Measurements from ENCODE around the gene FKBP7.

The FKBP7 gene

DNA sequence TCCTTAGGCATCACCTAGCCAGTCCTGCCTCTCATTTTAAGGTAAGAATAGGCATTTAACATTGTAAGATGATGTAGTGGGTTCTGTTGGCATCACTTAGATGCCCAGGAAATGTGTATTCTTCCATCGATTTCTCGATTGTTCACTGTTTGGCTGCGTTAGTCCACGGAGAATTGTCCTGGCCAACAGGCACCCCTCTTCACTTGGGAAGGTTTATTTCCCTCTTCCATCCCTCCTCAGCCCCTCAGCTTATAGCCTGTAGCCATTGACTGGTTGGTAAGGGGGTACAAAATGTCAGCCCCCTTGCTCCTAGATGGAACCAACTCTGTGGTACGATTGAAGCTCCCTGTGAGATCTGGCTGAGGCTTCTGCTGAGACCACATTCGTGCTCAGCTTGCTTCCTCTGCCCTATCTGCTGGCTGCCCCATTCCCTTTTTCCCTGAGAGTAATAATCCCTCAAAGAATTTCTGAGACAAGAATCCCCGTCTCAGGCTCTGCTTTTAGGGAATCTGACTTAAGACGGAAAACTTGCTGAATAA, 45.3 kb upstream of the FKBP7 start:
- H3K4me1 ChIP-seq (ENCODE audit: control insufficient read depth, low read depth, low read length) = no peaks in the 10 kb centered on the region
- DNase-seq = peak; percentile 17

DNA sequence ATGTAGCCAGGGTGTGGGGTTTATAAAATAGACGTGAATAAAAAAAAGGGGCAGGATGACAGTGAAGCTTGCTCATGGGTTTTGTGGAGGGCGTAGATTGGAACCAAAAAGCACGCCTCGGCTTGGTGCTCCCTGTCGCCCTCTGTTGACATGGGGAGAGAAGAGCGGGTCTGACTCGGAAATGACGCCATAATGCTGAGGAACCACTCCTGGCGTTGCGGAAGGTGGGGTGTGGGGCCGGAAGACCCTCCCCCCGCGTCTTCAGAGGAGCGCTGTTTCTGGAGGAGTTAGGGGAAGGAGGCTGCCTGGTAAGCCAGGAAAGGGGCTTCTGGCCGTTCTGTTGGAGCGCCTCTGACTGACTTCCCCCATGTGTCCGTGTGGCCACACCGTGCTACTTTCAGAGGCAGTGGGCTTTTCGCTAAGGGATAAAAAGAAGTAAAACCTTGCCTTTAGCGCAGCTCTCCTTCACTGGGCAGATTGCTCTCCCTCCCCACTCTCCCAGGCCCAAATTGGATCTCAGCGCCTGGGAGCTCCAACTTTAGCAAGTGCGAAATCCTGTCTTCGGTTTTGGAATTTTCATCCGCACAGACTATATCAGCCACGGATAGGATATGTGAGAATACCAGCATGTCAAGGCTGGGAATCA, 44.7 kb upstream of the FKBP7 start:
- Histone ChIP-seq H3K79me2 (ENCODE audit: control insufficient read depth, insufficient read depth, low read length) (peaks cover 15% of the 10 kb centered on the region), H3K56ac (ENCODE audit: low read length) (peak overlapping the region; percentile 96), H2BK15ac (replicated peaks; ENCODE audit: low read depth) (no peak overlapping the region), H2BK120ac (ENCODE audit: low read depth, low read length) (no peak overlapping the region), H3K4me3 (ENCODE audit: low read length) (peak overlapping the region; percentile 85), H3K4ac (ENCODE audit: low read depth, low read length) (no peak overlapping the region), H3K27me3 (ENCODE audit: insufficient read depth, low read length, poor library complexity) (no peaks in the 10 kb centered on the region), H3K9ac (ENCODE audit: low read length) (peak overlapping the region; percentile 94), H3K4me2 (ENCODE audit: low read length) (peak overlapping the region; percentile 58), H2AK5ac (ENCODE audit: low read length) (no peak overlapping the region), H4K8ac (ENCODE audit: low read depth, low read length) (no peak overlapping the region), H3K79me1 (ENCODE audit: low read length) (peaks cover 10% of the 10 kb centered on the region), H3K18ac (ENCODE audit: low read length) (no peak overlapping the region), H3K27ac (ENCODE audit: low read depth, low read length) (no peak overlapping the region), H3K23ac (ENCODE audit: low read length) (no peak overlapping the region), H4K5ac (ENCODE audit: low read length) (no peak overlapping the region), H3K36me3 (ENCODE audit: control insufficient read depth, insufficient read depth, low read length) (no peaks in the 10 kb centered on the region), H2BK5ac (ENCODE audit: low read length) (no peak overlapping the region), H3K4me1 (ENCODE audit: control insufficient read depth, low read depth, low read length) (no peaks in the 10 kb centered on the region)
- WGBS (ENCODE audit: extremely low coverage, insufficient coverage, low lambda C conversion rate) = no CpG with 5 or more reads among the region's 25 CpGs
- DNase-seq = peak; percentile 96

More for the DNA sequence above, 45.3 kb upstream of the FKBP7 start:
- H3K36me3 ChIP-seq (ENCODE audit: control insufficient read depth, insufficient read depth, low read length) = no peaks in the 10 kb centered on the region
- peaks cover 17% of the 10 kb centered on the region for H3K79me2 ChIP-seq (ENCODE audit: control insufficient read depth, insufficient read depth, low read length)
- H3K27me3 ChIP-seq (ENCODE audit: insufficient read depth, low read length, poor library complexity) = no peaks in the 10 kb centered on the region
- no CpG with 5 or more reads among the region's 8 CpGs for WGBS (ENCODE audit: extremely low coverage, insufficient coverage, low lambda C conversion rate)
- no peak overlapping the region for H2BK120ac ChIP-seq (ENCODE audit: low read depth, low read length)
- H3K9ac ChIP-seq (ENCODE audit: low read length) = peak overlapping the region; percentile 94
- no peak overlapping the region for H2BK5ac ChIP-seq (ENCODE audit: low read length)
- no peak overlapping the region for H2BK15ac ChIP-seq (replicated peaks; ENCODE audit: low read depth)
- H2AK5ac ChIP-seq (ENCODE audit: low read length) = no peak overlapping the region
- H3K4me3 ChIP-seq (ENCODE audit: low read length) = peak overlapping the region; percentile 85
- peaks cover 10% of the 10 kb centered on the region for H3K79me1 ChIP-seq (ENCODE audit: low read length)
- H4K8ac ChIP-seq (ENCODE audit: low read depth, low read length) = no peak overlapping the region
- H3K23ac ChIP-seq (ENCODE audit: low read length) = no peak overlapping the region
- H4K5ac ChIP-seq (ENCODE audit: low read length) = no peak overlapping the region
- H3K4ac ChIP-seq (ENCODE audit: low read depth, low read length) = no peak overlapping the region
- no peak overlapping the region for H3K18ac ChIP-seq (ENCODE audit: low read length)
- peak overlapping the region; percentile 96 for H3K56ac ChIP-seq (ENCODE audit: low read length)
- no peak overlapping the region for H3K27ac ChIP-seq (ENCODE audit: low read depth, low read length)
- peak overlapping the region; percentile 58 for H3K4me2 ChIP-seq (ENCODE audit: low read length)

DNA sequence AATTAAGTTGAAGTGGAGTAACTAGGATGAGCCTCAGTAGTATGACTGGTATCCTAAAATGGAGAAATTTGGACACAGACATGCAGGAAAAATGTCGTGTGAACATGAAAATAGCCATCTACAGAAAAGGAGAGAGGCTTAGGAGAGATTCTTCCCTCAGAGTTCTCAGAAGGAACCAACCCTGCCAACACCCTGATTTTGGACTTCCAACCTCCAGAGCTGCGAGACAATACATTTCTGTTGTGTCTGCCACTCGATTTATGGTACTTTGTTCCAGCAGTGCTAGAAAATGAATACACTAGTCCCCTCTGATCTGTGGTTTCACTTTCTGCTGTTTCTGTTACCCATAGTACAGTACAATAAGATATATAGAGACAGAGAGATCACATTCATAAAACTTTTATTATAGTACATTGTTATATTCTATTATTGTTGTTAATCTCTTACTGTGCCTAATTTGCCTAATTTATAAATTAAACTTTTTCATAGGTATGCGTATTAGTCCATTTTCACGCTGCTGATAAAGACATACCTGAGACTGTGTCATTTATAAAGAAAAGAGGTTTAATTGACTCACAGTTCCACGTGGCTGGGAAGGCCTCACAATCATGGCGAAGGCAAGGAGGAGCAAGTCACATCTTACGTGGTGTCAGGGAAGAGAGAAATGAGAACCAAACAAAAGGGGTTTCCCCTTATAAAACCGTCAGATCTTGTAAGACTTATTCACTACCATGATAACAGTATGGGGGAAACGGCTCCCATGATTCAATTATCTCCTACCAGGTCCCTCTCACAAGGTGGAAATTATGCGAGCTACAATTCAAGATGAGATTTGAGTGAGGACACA, 43.1 kb upstream of the FKBP7 start:
- Histone ChIP-seq H3K36me3 (ENCODE audit: control insufficient read depth, insufficient read depth, low read length) (no peaks in the 10 kb centered on the region), H3K9ac (ENCODE audit: low read length) (no peak overlapping the region), H3K4me1 (ENCODE audit: control insufficient read depth, low read depth, low read length) (no peaks in the 10 kb centered on the region), H2BK15ac (replicated peaks; ENCODE audit: low read depth) (no peak overlapping the region), H3K18ac (ENCODE audit: low read length) (no peak overlapping the region), H4K5ac (ENCODE audit: low read length) (no peak overlapping the region), H3K23ac (ENCODE audit: low read length) (no peak overlapping the region), H3K79me1 (ENCODE audit: low read length) (peaks cover 8% of the 10 kb centered on the region), H3K4me3 (ENCODE audit: low read length) (no peak overlapping the region), H3K27ac (ENCODE audit: low read depth, low read length) (no peak overlapping the region), H4K8ac (ENCODE audit: low read depth, low read length) (no peak overlapping the region), H3K27me3 (ENCODE audit: insufficient read depth, low read length, poor library complexity) (no peaks in the 10 kb centered on the region), H3K79me2 (ENCODE audit: control insufficient read depth, insufficient read depth, low read length) (peaks cover 11% of the 10 kb centered on the region), H3K56ac (ENCODE audit: low read length) (no peak overlapping the region), H2BK120ac (ENCODE audit: low read depth, low read length) (no peak overlapping the region), H3K4ac (ENCODE audit: low read depth, low read length) (no peak overlapping the region), H2AK5ac (ENCODE audit: low read length) (no peak overlapping the region), H3K4me2 (ENCODE audit: low read length) (no peak overlapping the region), H2BK5ac (ENCODE audit: low read length) (no peak overlapping the region)
- WGBS (ENCODE audit: extremely low coverage, insufficient coverage, low lambda C conversion rate) = no CpG with 5 or more reads among the region's 11 CpGs
- DNase-seq = no peak

DNA sequence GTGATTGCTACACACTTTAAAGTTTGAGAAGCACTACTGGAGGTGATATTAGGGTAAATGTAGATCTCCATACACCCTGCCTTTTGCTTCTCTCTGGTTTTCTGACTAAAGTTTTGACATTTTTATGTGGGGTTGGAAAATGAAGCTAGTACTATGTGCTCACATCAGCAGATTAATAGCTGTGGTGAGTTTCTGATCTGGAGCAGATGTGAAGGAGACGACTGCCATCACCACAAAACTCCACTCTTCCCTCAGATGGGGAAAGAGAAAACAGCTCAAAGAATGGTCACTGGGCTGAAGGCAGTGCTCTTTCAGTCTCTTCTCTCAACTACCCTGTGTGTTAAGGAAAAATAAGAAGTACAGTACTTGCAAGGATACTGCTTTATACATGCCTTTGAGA, 39.1 kb upstream of the FKBP7 start:
- H3K9ac ChIP-seq (ENCODE audit: low read length) = no peak overlapping the region
- H3K4me2 ChIP-seq (ENCODE audit: low read length) = no peak overlapping the region
- H4K8ac ChIP-seq (ENCODE audit: low read depth, low read length) = no peak overlapping the region
- H3K4me1 ChIP-seq (ENCODE audit: control insufficient read depth, low read depth, low read length) = no peaks in the 10 kb centered on the region
- H3K36me3 ChIP-seq (ENCODE audit: control insufficient read depth, insufficient read depth, low read length) = no peaks in the 10 kb centered on the region
- no peak overlapping the region for H3K4ac ChIP-seq (ENCODE audit: low read depth, low read length)
- no peaks in the 10 kb centered on the region for H3K79me2 ChIP-seq (ENCODE audit: control insufficient read depth, insufficient read depth, low read length)
- H3K4me3 ChIP-seq (ENCODE audit: low read length) = no peak overlapping the region
- H3K27ac ChIP-seq (ENCODE audit: low read depth, low read length) = no peak overlapping the region
- no peaks in the 10 kb centered on the region for H3K27me3 ChIP-seq (ENCODE audit: insufficient read depth, low read length, poor library complexity)
- H2BK120ac ChIP-seq (ENCODE audit: low read depth, low read length) = no peak overlapping the region
- DNase-seq = no peak
- H3K79me1 ChIP-seq (ENCODE audit: low read length) = no peaks in the 10 kb centered on the region
- no peak overlapping the region for H2BK5ac ChIP-seq (ENCODE audit: low read length)
- H3K18ac ChIP-seq (ENCODE audit: low read length) = no peak overlapping the region
- no CpG with 5 or more reads among the region's 1 CpG for WGBS (ENCODE audit: extremely low coverage, insufficient coverage, low lambda C conversion rate)
- H4K5ac ChIP-seq (ENCODE audit: low read length) = no peak overlapping the region
- no peak overlapping the region for H3K56ac ChIP-seq (ENCODE audit: low read length)
- no peak overlapping the region for H2BK15ac ChIP-seq (replicated peaks; ENCODE audit: low read depth)
- H3K23ac ChIP-seq (ENCODE audit: low read length) = no peak overlapping the region
- no peak overlapping the region for H2AK5ac ChIP-seq (ENCODE audit: low read length)

GRCh38 chr2:178514664-178515063, 36.3 kb upstream of the FKBP7 start:
- Histone ChIP-seq H3K4me1 (ENCODE audit: control insufficient read depth, low read depth, low read length) (no peaks in the 10 kb centered on the region), H3K4me3 (ENCODE audit: low read length) (no peak overlapping the region), H3K27me3 (ENCODE audit: insufficient read depth, low read length, poor library complexity) (no peaks in the 10 kb centered on the region), H3K9ac (ENCODE audit: low read length) (no peak overlapping the region), H2BK15ac (replicated peaks; ENCODE audit: low read depth) (no peak overlapping the region), H4K5ac (ENCODE audit: low read length) (no peak overlapping the region), H2AK5ac (ENCODE audit: low read length) (no peak overlapping the region), H2BK120ac (ENCODE audit: low read depth, low read length) (no peak overlapping the region), H3K23ac (ENCODE audit: low read length) (no peak overlapping the region), H3K4me2 (ENCODE audit: low read length) (no peak overlapping the region), H3K79me1 (ENCODE audit: low read length) (no peaks in the 10 kb centered on the region), H3K56ac (ENCODE audit: low read length) (no peak overlapping the region), H3K27ac (ENCODE audit: low read depth, low read length) (no peak overlapping the region), H3K18ac (ENCODE audit: low read length) (no peak overlapping the region), H2BK5ac (ENCODE audit: low read length) (no peak overlapping the region), H4K8ac (ENCODE audit: low read depth, low read length) (no peak overlapping the region), H3K79me2 (ENCODE audit: control insufficient read depth, insufficient read depth, low read length) (no peaks in the 10 kb centered on the region), H3K36me3 (ENCODE audit: control insufficient read depth, insufficient read depth, low read length) (no peaks in the 10 kb centered on the region), H3K4ac (ENCODE audit: low read depth, low read length) (no peak overlapping the region)
- no CpG with 5 or more reads among the region's 2 CpGs for WGBS (ENCODE audit: extremely low coverage, insufficient coverage, low lambda C conversion rate)
- DNase-seq = no peak

Data from mesendoderm (in vitro differentiated cells).